CD8-positive, alpha-beta memory T cell (primary cell): Measurements from ENCODE around the gene SLC17A2. TPM values are rescaled to one million over a fixed set of nuclear protein-coding genes. Genes with fewer than 3 reads are reported as not detected.

ENCODE experiments used
- CTCF ChIA-PET: fragments of 350-600 bp; sonication (Branson Sonifier 250); formaldehyde crosslinking; loops from one replicate; lab custom pipeline; 2021; ENCODE audit warnings: antibody characterized with exemption; lab: Charles Lee
- POLR2A ChIA-PET: fragments of 350-600 bp; sonication (Branson Sonifier 250); formaldehyde crosslinking; loops from one replicate; lab custom pipeline; 2021; ENCODE audit warnings: antibody characterized with exemption; lab: Charles Lee
- DNase-seq, 5 donors: peaks; one replicate each; pipeline versions ENCODE4 v3.0.0 to v3.0.0-alpha.2; 2020 to 2022; ENCODE audit warnings: mixed read lengths in 1 of 5
- H3K27ac ChIP-seq: one replicate; pipeline ENCODE4 v1.7.0; 2013; ENCODE audit warnings: low read depth, mild to moderate bottlenecking, low read length, moderate library complexity
- H3K27me3 ChIP-seq: 2 replicates; pipeline ENCODE4 v1.7.0; 2013; ENCODE audit warnings: low read length, mild to moderate bottlenecking; ENCODE audit not compliant: insufficient read depth, poor library complexity, severe bottlenecking
- H3K36me3 ChIP-seq: 2 replicates; pipeline ENCODE4 v1.7.0; 2013; ENCODE audit warnings: mild to moderate bottlenecking, low read length, moderate library complexity; ENCODE audit not compliant: insufficient read depth
- H3K4me1 ChIP-seq: 2 replicates; pipeline ENCODE4 v1.7.0; 2013; ENCODE audit warnings: mild to moderate bottlenecking, low read length, moderate library complexity; ENCODE audit not compliant: insufficient read depth
- H3K4me3 ChIP-seq: 2 replicates; pipeline ENCODE4 v1.7.0; 2013; ENCODE audit warnings: mild to moderate bottlenecking, low read length
- H3K9me3 ChIP-seq: 2 replicates; pipeline ENCODE4 v1.7.0; 2013; ENCODE audit warnings: mild to moderate bottlenecking, low read length
- H3K27ac Mint-ChIP-seq, 8 donors: one replicate each; pipeline ENCODE4 v1.8.0; 2020 to 2021; ENCODE audit warnings: mixed read lengths in 8 of 8, mild to moderate bottlenecking in 6 of 8, inconsistent platforms in 3 of 8, moderate library complexity in 3 of 8
- H3K27me3 Mint-ChIP-seq, 2 donors: one replicate each; pipeline ENCODE4 v1.8.0; 2020 to 2021; ENCODE audit warnings: mixed read lengths in 2 of 2, mild to moderate bottlenecking in 1 of 2, moderate library complexity in 1 of 2
- H3K36me3 Mint-ChIP-seq, 3 donors: one replicate each; pipeline ENCODE4 v1.8.0; 2020 to 2021; ENCODE audit warnings: mixed read lengths in 3 of 3, inconsistent platforms in 1 of 3, mild to moderate bottlenecking in 1 of 3
- H3K4me1 Mint-ChIP-seq, 3 donors: one replicate each; pipeline ENCODE4 v1.8.0; 2020 to 2021; ENCODE audit warnings: mixed read lengths in 3 of 3, inconsistent platforms in 1 of 3, mild to moderate bottlenecking in 1 of 3
- H3K4me3 Mint-ChIP-seq, 7 donors: one replicate each; pipeline ENCODE4 v1.8.0; 2020 to 2021; ENCODE audit warnings: mixed read lengths in 7 of 7, mild to moderate bottlenecking in 6 of 7, moderate library complexity in 4 of 7, inconsistent platforms in 2 of 7
- H3K9me3 Mint-ChIP-seq, 5 donors: one replicate each; pipeline ENCODE4 v1.8.0; 2020 to 2022; ENCODE audit warnings: mixed read lengths in 5 of 5, mild to moderate bottlenecking in 3 of 5, moderate library complexity in 2 of 5, inconsistent platforms in 1 of 5
- polyA plus RNA-seq: library from polyadenylated mRNA; unstranded; fragments of 300-500 nt; fragmentation: Illumina TruSeq; gene quantifications from one replicate; pipeline ENCODE4 v1.2.3, GENCODE V29; 2021
- total RNA-seq, 2 experiments: library from RNA; stranded (reverse); gene quantifications; one replicate each; pipeline ENCODE4 v1.2.3, GENCODE V29; 2021

The SLC17A2 gene
- total and polyA plus RNA-seq, 3 experiments from 2014 or later: not detected

- DNase-seq: no peak
- CTCF ChIA-PET: interaction anchor here (2.7 kb wide), 1 partner anchor 164 kb away, joined by 12 read pairs; no protein-coding TSS in a partner anchor
- Mint-ChIP-seq H3K27me3 (peaks cover under 1 to 3% of the 10 kb centered on the region in 2 donors), H3K4me1 (peaks cover 0 to 10% (median 0%) of the 10 kb centered on the region in 3 donors), H3K36me3 (peaks cover 0 to 3% (median 2%) of the 10 kb centered on the region in 3 donors), H3K27ac (no peak overlapping the region), H3K9me3 (no peaks in the 10 kb centered on the region), H3K4me3 (no peak overlapping the region)
- Histone ChIP-seq H3K36me3 (no peaks in the 10 kb centered on the region), H3K4me3 (no peak overlapping the region), H3K27me3 (no peaks in the 10 kb centered on the region), H3K4me1 (no peaks in the 10 kb centered on the region), H3K9me3 (no peaks in the 10 kb centered on the region), H3K27ac (no peak overlapping the region)
- POLR2A ChIA-PET: no interaction called here
Measured at GRCh38 chr6:25883991-25884390, 46.5 kb downstream of the SLC17A2 start.

DNA sequence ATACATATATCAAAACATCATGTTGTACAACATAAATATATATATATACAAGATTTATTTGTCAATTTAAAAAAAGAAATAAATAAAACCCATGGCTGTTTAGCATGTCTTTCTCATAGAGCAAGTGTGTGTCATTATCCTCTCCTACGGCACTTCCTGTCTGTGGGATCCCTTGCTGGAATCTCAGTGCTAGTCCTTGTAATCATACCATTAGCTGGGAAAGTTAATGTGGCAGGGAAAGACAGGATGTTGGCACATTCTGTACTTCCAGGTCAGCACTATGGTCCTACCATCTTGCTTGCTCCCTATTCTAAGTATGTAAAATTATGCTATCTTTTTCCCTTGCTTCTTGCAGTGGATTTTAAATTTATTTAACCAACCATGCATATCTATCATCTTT is 47.0 kb downstream of the SLC17A2 start:
- H3K36me3 Mint-ChIP-seq: peaks cover 0 to 3% (median 2%) of the 10 kb centered on the region in 3 donors
- H3K9me3 Mint-ChIP-seq: no peaks in the 10 kb centered on the region
- no peaks in the 10 kb centered on the region for H3K9me3 ChIP-seq
- H3K27me3 Mint-ChIP-seq: peaks cover 4 to 5% of the 10 kb centered on the region in 2 donors
- H3K4me1 ChIP-seq: no peaks in the 10 kb centered on the region
- no peak overlapping the region for H3K27ac ChIP-seq
- H3K4me3 Mint-ChIP-seq: no peak overlapping the region
- no peak for DNase-seq
- H3K4me1 Mint-ChIP-seq: peaks cover 0 to 10% (median 0%) of the 10 kb centered on the region in 3 donors
- ChIA-PET POLR2A (no interaction called here), CTCF (interaction anchor here (1.0 to 3.1 kb wide), 3 partner anchors 11 to 163 kb away, joined by 3 to 15 read pairs (median 12); no protein-coding TSS in a partner anchor)
- H3K27ac Mint-ChIP-seq: no peak overlapping the region
- no peaks in the 10 kb centered on the region for H3K27me3 ChIP-seq
- H3K4me3 ChIP-seq: no peak overlapping the region
- H3K36me3 ChIP-seq: no peaks in the 10 kb centered on the region

- Histone ChIP-seq H3K4me1 (no peaks in the 10 kb centered on the region), H3K27me3 (no peaks in the 10 kb centered on the region), H3K9me3 (no peaks in the 10 kb centered on the region), H3K27ac (no peak overlapping the region), H3K4me3 (no peak overlapping the region), H3K36me3 (no peaks in the 10 kb centered on the region)
- peaks cover 0 to 10% (median 0%) of the 10 kb centered on the region in 3 donors for H3K4me1 Mint-ChIP-seq
- peak overlapping the region in 5 of 7 donors; percentile 85 to 93 (median 91) for H3K4me3 Mint-ChIP-seq
- peaks cover 3 to 6% of the 10 kb centered on the region in 2 donors for H3K27me3 Mint-ChIP-seq
- DNase-seq: peak in 3 of 5 donors; percentile 20 to 61 (median 46)
- H3K27ac Mint-ChIP-seq: peak overlapping the region in 5 of 8 donors; percentile 62 to 95 (median 90)
- no peaks in the 10 kb centered on the region for H3K9me3 Mint-ChIP-seq
- H3K36me3 Mint-ChIP-seq: peaks cover 0 to 3% (median 2%) of the 10 kb centered on the region in 3 donors
- CTCF ChIA-PET: interaction anchor here (0.7 to 3.1 kb wide), 11 partner anchors 8 to 166 kb away, joined by 3 to 15 read pairs (median 4); no protein-coding TSS in a partner anchor
- POLR2A ChIA-PET: no interaction called here
Measured at GRCh38 chr6:25882051-25882496, 48.4 kb downstream of the SLC17A2 start.

DNA sequence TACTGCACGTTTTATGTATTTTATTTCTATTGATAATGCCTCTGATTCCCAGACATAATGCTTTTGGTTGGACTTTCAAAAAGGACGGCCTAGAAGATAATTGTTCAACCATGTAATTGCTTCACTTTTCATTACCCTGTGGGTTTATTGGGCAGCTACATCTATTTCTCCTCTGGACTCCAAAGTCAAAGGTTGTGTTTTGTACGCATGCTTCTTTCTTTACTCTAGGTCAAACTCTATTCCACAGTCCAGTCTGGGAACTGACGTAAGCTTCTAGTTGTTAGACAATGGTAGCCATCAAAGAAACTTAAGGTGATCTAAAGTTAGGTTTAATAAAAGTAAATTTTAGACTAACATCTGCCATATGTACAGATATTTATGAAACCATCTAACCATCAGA is 49.9 kb downstream of the SLC17A2 start:
- no peaks in the 10 kb centered on the region for H3K4me1 ChIP-seq
- Mint-ChIP-seq H3K4me3 (no peak overlapping the region), H3K4me1 (peaks cover 0 to 11% (median 0%) of the 10 kb centered on the region in 3 donors), H3K9me3 (no peaks in the 10 kb centered on the region), H3K27ac (no peak overlapping the region), H3K27me3 (peaks cover 3 to 6% of the 10 kb centered on the region in 2 donors), H3K36me3 (peaks cover 0 to 3% (median 2%) of the 10 kb centered on the region in 3 donors)
- H3K27ac ChIP-seq: no peak overlapping the region
- H3K27me3 ChIP-seq: no peaks in the 10 kb centered on the region
- no peaks in the 10 kb centered on the region for H3K36me3 ChIP-seq
- DNase-seq: no peak
- no peaks in the 10 kb centered on the region for H3K9me3 ChIP-seq
- H3K4me3 ChIP-seq: no peak overlapping the region
- ChIA-PET POLR2A (interaction anchor here (1.7 kb wide), 1 partner anchor 14 kb away, joined by 5 read pairs; no protein-coding TSS in a partner anchor), CTCF (interaction anchor here (3.1 kb wide), 1 partner anchor 8 kb away, joined by 15 read pairs; no protein-coding TSS in a partner anchor)

DNA sequence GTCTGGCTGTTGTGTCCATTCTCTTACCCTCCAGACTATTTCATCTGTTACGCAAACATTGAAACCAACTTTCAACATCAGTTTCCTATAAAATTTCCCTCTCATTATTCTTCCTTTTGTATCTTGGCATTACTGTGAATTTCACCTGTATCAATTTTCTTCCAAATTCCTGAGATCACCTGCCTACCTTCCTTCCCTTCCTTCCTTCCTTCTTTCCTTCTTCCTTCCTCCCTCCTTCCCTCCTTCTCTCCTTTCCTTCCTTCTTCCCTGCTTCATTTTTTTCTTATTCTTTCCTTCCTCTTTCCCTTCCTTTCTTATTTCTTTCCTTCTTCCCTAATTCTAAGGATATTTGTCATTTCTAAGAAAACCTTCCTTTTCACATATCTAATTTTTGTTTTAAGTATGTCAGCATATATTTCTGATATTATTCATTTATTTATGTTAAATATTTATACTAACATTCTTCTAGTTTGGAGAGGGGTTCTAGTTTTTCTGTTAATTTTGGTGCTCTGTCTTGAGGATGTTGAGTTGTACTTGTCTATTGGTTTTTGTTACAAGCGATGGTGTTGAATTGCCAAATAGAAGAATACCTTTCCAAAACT is 51.7 kb downstream of the SLC17A2 start:
- H3K4me3 Mint-ChIP-seq: no peak overlapping the region
- Histone ChIP-seq H3K27me3 (no peaks in the 10 kb centered on the region), H3K4me3 (no peak overlapping the region), H3K36me3 (no peaks in the 10 kb centered on the region), H3K27ac (no peak overlapping the region), H3K4me1 (peaks cover 9% of the 10 kb centered on the region), H3K9me3 (no peaks in the 10 kb centered on the region)
- H3K27ac Mint-ChIP-seq: no peak overlapping the region
- ChIA-PET CTCF (no interaction called here), POLR2A (interaction anchor here (1.7 kb wide), 1 partner anchor 12 kb away, joined by 5 read pairs; no protein-coding TSS in a partner anchor)
- no peak for DNase-seq
- peaks cover 0 to 3% (median 2%) of the 10 kb centered on the region in 3 donors for H3K36me3 Mint-ChIP-seq
- H3K4me1 Mint-ChIP-seq: peaks cover 8 to 25% (median 10%) of the 10 kb centered on the region in 3 donors
- H3K27me3 Mint-ChIP-seq: peaks cover 3 to 6% of the 10 kb centered on the region in 2 donors
- H3K9me3 Mint-ChIP-seq: no peaks in the 10 kb centered on the region

DNA sequence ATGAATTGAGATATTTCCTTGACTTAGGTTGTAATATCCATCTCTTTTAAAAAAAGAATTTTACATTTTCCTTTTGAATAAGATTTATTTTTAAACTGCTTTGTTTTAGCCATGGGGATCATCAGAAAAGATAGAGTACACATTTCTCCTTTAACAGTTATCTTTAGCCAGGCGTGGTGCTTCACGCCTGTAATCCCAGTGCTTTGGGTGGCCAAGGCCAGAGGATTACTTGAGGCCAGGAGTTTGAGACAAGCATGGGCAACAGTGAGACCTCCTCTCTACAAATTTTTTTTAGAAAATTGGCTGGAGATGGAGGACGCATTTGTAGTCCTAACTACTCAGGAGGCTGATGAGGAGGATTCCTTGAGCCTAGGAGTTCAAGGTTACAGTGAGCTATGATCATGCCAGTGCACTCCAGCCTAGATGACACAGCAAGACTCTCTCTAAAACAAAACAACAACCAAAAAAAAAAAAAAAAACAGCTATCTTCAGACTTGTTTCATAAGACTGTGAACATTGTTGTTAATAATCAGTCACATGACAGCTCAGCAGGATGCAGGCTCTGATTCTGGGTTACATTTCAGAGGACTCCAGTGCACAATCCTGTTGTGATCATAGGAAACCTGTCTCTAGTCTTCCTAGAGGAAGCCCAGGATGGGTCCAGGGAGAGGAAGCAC is 54.4 kb downstream of the SLC17A2 start:
- no peaks in the 10 kb centered on the region for H3K27me3 ChIP-seq
- no peak overlapping the region for H3K27ac ChIP-seq
- no peak for DNase-seq
- ChIA-PET POLR2A (interaction anchor here (0.6 kb wide), 1 partner anchor 14 kb away, joined by 3 read pairs; no protein-coding TSS in a partner anchor), CTCF (no interaction called here)
- Mint-ChIP-seq H3K4me3 (no peak overlapping the region), H3K4me1 (peaks cover 19 to 33% (median 24%) of the 10 kb centered on the region in 3 donors), H3K27me3 (peaks cover 1 to 6% of the 10 kb centered on the region in 2 donors), H3K9me3 (no peaks in the 10 kb centered on the region), H3K36me3 (peaks cover 0 to 3% (median 2%) of the 10 kb centered on the region in 3 donors), H3K27ac (no peak overlapping the region)
- no peak overlapping the region for H3K4me3 ChIP-seq
- no peaks in the 10 kb centered on the region for H3K36me3 ChIP-seq
- H3K4me1 ChIP-seq: peaks cover 9% of the 10 kb centered on the region
- H3K9me3 ChIP-seq: no peaks in the 10 kb centered on the region

DNA sequence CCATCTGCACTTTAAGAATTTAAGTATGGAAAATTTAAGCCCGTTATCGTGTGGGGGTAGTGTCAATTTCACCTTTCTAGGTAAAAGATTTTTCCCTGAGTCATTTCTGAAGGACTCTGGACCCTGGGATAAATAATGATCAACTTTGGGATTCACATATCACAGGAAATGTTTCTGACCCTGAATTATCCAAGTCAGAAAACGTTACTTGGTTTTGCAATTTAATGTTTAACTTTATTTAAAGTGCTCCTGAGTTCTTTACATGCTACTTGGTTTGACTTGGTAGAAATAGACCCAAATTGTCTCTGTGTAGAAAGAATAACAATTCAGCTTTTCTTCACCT is 55.0 kb downstream of the SLC17A2 start:
- no peaks in the 10 kb centered on the region for H3K27me3 ChIP-seq
- CTCF ChIA-PET: no interaction called here
- no peaks in the 10 kb centered on the region for H3K9me3 Mint-ChIP-seq
- no peak overlapping the region for H3K27ac Mint-ChIP-seq
- H3K27me3 Mint-ChIP-seq: peaks cover 1 to 6% of the 10 kb centered on the region in 2 donors
- no peaks in the 10 kb centered on the region for H3K36me3 ChIP-seq
- no peaks in the 10 kb centered on the region for H3K9me3 ChIP-seq
- POLR2A ChIA-PET: interaction anchor here (0.6 kb wide), 1 partner anchor 14 kb away, joined by 3 read pairs; no protein-coding TSS in a partner anchor
- peaks cover 9% of the 10 kb centered on the region for H3K4me1 ChIP-seq
- DNase-seq: no peak
- peaks cover 0 to 2% (median 1%) of the 10 kb centered on the region in 3 donors for H3K36me3 Mint-ChIP-seq
- H3K4me3 Mint-ChIP-seq: no peak overlapping the region
- peaks cover 19 to 33% (median 24%) of the 10 kb centered on the region in 3 donors for H3K4me1 Mint-ChIP-seq
- H3K27ac ChIP-seq: no peak overlapping the region
- no peak overlapping the region for H3K4me3 ChIP-seq
